ENCODE results near the gene CSF1.

CSF1 gene

DNA sequence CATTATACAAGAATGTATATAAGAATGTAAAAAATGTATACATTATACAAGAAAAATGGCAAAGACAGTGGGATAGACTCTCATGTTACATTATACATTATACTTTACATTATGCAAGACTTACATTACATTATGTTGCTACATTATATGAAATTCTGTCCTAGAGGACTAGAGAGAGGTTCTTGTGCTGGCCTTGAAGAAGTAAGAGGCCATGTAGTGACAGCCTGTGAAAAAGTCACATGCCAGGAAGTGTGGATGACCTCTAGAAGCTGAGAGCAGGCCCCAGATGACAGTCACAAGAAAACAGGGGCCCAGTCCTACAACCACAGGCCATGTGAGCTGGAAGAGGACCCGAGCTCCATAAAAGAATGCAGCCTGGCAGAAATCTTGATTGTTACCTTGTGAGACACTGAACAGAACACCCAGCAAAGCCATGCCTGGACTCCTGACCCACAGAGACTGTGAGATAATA lies 43.4 kb downstream of the CSF1 start:
- no peak for DNase-seq (ENCODE audit: insufficient read length, low spot score)
- TF ChIP-seq, protein P1, sequence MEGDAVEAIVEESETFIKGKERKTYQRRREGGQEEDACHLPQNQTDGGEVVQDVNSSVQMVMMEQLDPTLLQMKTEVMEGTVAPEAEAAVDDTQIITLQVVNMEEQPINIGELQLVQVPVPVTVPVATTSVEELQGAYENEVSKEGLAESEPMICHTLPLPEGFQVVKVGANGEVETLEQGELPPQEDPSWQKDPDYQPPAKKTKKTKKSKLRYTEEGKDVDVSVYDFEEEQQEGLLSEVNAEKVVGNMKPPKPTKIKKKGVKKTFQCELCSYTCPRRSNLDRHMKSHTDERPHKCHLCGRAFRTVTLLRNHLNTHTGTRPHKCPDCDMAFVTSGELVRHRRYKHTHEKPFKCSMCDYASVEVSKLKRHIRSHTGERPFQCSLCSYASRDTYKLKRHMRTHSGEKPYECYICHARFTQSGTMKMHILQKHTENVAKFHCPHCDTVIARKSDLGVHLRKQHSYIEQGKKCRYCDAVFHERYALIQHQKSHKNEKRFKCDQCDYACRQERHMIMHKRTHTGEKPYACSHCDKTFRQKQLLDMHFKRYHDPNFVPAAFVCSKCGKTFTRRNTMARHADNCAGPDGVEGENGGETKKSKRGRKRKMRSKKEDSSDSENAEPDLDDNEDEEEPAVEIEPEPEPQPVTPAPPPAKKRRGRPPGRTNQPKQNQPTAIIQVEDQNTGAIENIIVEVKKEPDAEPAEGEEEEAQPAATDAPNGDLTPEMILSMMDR (IDR thresholded peaks at IDR 0.05; ENCODE audit: insufficient read depth, missing control alignments): no peak
- FAIRE-seq: no peak

DNA sequence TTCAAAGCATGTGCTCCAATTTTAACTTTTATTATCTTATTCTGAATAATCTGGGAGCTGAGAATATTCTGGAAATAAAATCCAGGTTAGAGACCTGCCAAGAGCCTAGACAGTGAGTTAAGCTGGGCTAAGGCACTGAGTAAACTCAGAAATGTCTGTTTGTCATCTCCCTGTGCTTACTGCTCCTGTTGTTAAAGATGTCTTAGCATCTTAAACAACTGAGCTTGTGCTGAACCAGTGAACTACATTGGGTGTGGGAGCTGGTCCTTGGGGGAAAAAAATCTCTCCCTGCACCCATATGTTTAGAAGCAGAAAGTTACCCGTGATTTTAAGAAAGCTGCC lies 49.0 kb downstream of the CSF1 start:
- TF ChIP-seq, protein P1 (IDR thresholded peaks at IDR 0.05; ENCODE audit: insufficient read depth, missing control alignments): no peak
- FAIRE-seq (no peak), DNase-seq (ENCODE audit: insufficient read length, low spot score) (no peak)

DNA sequence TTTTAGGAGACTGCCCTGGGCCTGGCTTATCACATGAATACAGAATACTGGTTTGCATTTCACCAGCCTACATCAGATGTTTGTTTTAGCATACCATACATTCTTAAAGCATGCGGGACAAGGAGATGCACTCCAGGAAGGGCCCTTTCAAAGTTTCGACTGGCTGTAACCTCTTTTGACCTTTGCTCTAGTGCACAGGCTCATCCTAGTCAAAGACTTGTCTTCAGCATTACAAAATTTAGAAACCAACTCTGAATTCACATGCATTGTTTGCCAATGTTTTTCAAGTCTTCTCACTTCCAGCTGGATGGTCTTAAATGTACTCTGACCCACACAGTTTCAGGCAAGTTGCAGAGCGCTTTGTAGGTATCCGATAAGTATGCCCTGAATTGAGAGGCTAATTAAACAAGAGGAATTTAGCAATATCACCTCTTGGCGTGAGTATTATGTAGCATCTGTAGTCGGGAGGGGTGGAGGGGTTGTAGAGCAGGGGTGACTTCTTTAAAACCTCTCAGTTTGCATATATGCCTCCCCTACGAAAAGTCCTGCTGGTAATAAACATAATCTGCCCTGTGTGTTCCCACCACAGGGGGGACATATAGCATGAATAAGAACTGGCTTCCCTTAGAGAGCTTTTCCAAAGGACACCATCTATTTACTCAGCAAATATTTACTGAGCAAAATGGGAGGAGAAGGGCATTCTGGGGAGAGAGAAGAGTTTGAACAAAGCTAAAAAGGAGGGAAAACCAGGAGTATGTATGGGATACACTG lies 49.5 kb downstream of the CSF1 start:
- TF ChIP-seq, protein P1 (IDR thresholded peaks at IDR 0.05; ENCODE audit: insufficient read depth, missing control alignments): no peak
- FAIRE-seq (no peak), DNase-seq (ENCODE audit: insufficient read length, low spot score) (no peak)

DNA sequence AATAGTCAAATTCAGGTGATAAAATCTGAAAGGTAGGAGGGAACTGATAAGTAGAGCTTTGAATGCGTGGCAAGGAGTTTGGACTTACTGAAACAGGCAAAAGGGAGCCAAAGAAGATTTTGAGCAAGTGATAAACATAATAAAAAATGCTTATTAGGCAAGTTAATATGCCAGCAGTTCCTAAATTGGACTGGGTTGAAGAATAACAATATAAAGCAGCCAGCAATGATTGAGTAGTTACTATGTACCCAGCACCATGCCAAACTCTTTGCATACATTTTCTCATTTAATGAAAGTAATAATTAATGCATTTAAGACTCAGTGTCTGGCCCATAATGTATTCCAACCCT lies 50.1 kb downstream of the CSF1 start:
- TF ChIP-seq, protein P1 (IDR thresholded peaks at IDR 0.05; ENCODE audit: insufficient read depth, missing control alignments): no peak
- no peak for FAIRE-seq
- DNase-seq (ENCODE audit: insufficient read length, low spot score): no peak

DNA sequence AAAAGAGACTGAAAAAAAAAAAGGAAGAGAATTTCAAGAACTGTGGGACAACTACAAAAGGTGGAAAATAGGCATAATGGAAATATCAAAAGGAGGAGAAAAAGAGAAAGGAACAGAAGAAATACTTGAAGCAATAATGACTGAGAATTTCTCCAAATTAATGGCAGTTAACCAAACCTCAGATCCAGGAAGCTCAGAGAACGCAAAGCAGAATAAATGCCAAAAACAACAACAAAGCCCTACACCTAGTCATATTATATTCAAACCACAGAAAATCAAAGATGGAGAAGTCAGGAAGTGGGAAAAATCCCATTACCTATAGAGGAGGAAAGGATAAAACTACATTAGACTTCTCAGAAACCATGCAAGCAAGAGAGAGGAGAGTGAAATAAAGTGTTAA lies 53.2 kb downstream of the CSF1 start:
- DNase-seq (ENCODE audit: insufficient read length, low spot score): no peak
- FAIRE-seq: no peak
- TF ChIP-seq, protein P1 (IDR thresholded peaks at IDR 0.05; ENCODE audit: insufficient read depth, missing control alignments): no peak

DNA sequence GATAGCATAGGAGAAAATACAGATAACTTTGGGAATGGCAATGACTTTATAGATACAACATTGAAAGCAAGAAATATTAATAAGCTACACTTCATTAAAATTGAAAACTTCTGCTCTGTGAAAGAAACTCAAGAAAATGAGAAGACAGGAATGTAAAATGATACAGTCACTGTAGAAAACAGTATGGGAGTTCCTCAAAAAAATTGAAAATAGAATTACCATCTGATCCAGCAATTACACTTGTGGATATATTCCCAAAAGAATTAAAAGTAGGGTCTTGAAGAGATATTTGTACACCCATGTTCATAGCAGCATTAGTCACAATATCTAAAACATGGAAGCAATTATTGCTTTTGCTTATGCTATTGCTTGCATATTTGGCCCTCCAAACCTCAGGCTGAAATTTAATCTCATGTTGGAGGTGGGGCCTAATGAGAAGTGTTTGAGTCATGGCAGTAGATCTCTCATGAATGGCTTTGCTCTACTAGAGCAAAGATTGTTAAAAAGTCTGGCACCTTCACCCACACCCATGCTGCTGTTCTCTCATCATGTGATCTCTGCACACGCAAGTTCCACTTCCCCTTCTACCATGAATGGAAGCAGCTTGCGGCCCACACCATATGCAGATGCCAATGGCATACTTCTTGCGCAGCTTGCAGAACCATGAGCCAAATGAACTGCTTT lies 58.6 kb downstream of the CSF1 start:
- no peak for FAIRE-seq

More for the DNA sequence above, 58.6 kb downstream of the CSF1 start:
- no peak for DNase-seq (ENCODE audit: insufficient read length, low spot score)
- TF ChIP-seq, protein P1 (IDR thresholded peaks at IDR 0.05; ENCODE audit: insufficient read depth, missing control alignments): no peak
